GM21360 (cell line): ENCODE measurements around the gene LNP1.
A peak's percentile ranks its signal among the peaks of the same experiment; 100 is the strongest.

Experiments
- ATAC-seq: cut with Tn5 transposase; IDR thresholded peaks from one replicate; pipeline ENCODE4 v1.9.1; 2021; ENCODE audit warnings: mild to moderate bottlenecking, moderate library complexity; ENCODE audit not compliant: unreplicated experiment

Gene LNP1

GRCh38 chr3:100399341-100400071 lies 1.8 kb upstream of the LNP1 start:
- no peak for ATAC-seq

- peak; percentile 13 for ATAC-seq
These were observed 940 bp upstream of the LNP1 start for GRCh38 chr3:100400419-100400779.

GRCh38 chr3:100401674-100402041 lies 319 bp downstream of the LNP1 start:
- peak; percentile 13 for ATAC-seq

GRCh38 chr3:100402256-100402655 lies 917 bp downstream of the LNP1 start:
- ATAC-seq: no peak

- no peak for ATAC-seq
These were observed 1.6 kb downstream of the LNP1 start for GRCh38 chr3:100402891-100403290.

GRCh38 chr3:100403362-100404249 lies 2.3 kb downstream of the LNP1 start:
- ATAC-seq: no peak

GRCh38 chr3:100404250-100404548 lies 2.9 kb downstream of the LNP1 start:
- no peak for ATAC-seq

GRCh38 chr3:100407164-100407563 lies 5.8 kb downstream of the LNP1 start:
- ATAC-seq: no peak

GRCh38 chr3:100407977-100408532 lies 6.7 kb downstream of the LNP1 start:
- ATAC-seq: no peak

GRCh38 chr3:100411091-100411982 lies 10.0 kb downstream of the LNP1 start:
- no peak for ATAC-seq

- no peak for ATAC-seq
These were observed 11.7 kb downstream of the LNP1 start for GRCh38 chr3:100412912-100413590.

GRCh38 chr3:100413613-100414012 lies 12.3 kb downstream of the LNP1 start:
- no peak for ATAC-seq

- no peak for ATAC-seq
These were observed 14.8 kb downstream of the LNP1 start for GRCh38 chr3:100416176-100416575.

GRCh38 chr3:100416863-100417262 lies 15.5 kb downstream of the LNP1 start:
- no peak for ATAC-seq

- no peak for ATAC-seq
These were observed 18.1 kb downstream of the LNP1 start for GRCh38 chr3:100419406-100419805.

- no peak for ATAC-seq
These were observed 19.5 kb downstream of the LNP1 start for GRCh38 chr3:100420885-100421284.

- ATAC-seq: no peak
These were observed 22.3 kb downstream of the LNP1 start for GRCh38 chr3:100423611-100424010.

- no peak for ATAC-seq
These were observed 22.9 kb downstream of the LNP1 start for GRCh38 chr3:100424261-100424660.

GRCh38 chr3:100425316-100425715 lies 24.0 kb downstream of the LNP1 start:
- ATAC-seq: no peak

GRCh38 chr3:100426067-100426682 lies 24.8 kb downstream of the LNP1 start:
- no peak for ATAC-seq
